Natural killer cell (primary cell): ENCODE measurements around the gene EPHB2. TPM values are rescaled to one million over a fixed set of nuclear protein-coding genes. Genes with fewer than 3 reads are reported as not detected.

ENCODE experiments used
- ATAC-seq, 3 donors: fragments of 150-1000 bp in 2 of 3; fragments of 200-7000 bp in 1 of 3; cut with Tn5 transposase; 1 replicate in 1 of 3; 2 replicates in 2 of 3; pipeline ENCODE4 v1.10.0; 2021; ENCODE audit warnings: mild to moderate bottlenecking in 2 of 3, moderate library complexity in 2 of 3
- DNase-seq, 2 donors: peaks; one replicate each; pipeline versions ENCODE4 v3.0.0 to v3.0.0-alpha.2; 2013 to 2021; ENCODE audit warnings: mixed read lengths in 1 of 2
- H3K27ac ChIP-seq: one replicate; pipeline ENCODE4 v1.5.1; 2013; ENCODE audit warnings: mild to moderate bottlenecking, low read length
- H3K27me3 ChIP-seq: one replicate; pipeline ENCODE4 v1.6.1; 2013; ENCODE audit warnings: low read length; ENCODE audit not compliant: control insufficient read depth, insufficient read depth
- H3K36me3 ChIP-seq: one replicate; pipeline ENCODE4 v1.6.1; 2013; ENCODE audit warnings: low read length; ENCODE audit not compliant: control insufficient read depth, insufficient read depth
- H3K4me1 ChIP-seq: one replicate; pipeline ENCODE4 v1.6.1; 2013; ENCODE audit warnings: low read length; ENCODE audit not compliant: control insufficient read depth, insufficient read depth
- H3K4me3 ChIP-seq: one replicate; pipeline ENCODE4 v1.5.1; 2013; ENCODE audit warnings: low read length
- H3K9me3 ChIP-seq: one replicate; pipeline ENCODE4 v1.6.1; 2013; ENCODE audit warnings: low read length; ENCODE audit not compliant: control insufficient read depth, insufficient read depth
- H3K27ac Mint-ChIP-seq, 2 donors: one replicate each; pipeline ENCODE4 v1.8.0; 2022; ENCODE audit warnings: mild to moderate bottlenecking in 2 of 2, mixed read lengths in 2 of 2, moderate library complexity in 1 of 2
- H3K27me3 Mint-ChIP-seq, 2 donors: one replicate each; pipeline ENCODE4 v1.8.0; 2022; ENCODE audit warnings: low read depth in 2 of 2, mixed read lengths in 2 of 2
- H3K36me3 Mint-ChIP-seq: one replicate; pipeline ENCODE4 v1.8.0; 2022; ENCODE audit warnings: mixed read lengths
- H3K4me1 Mint-ChIP-seq, 2 donors: one replicate each; pipeline ENCODE4 v1.8.0; 2022; ENCODE audit warnings: mixed read lengths in 2 of 2
- H3K4me3 Mint-ChIP-seq: one replicate; pipeline ENCODE4 v1.8.0; 2022; ENCODE audit warnings: mild to moderate bottlenecking, moderate library complexity, mixed read lengths
- H3K9me3 Mint-ChIP-seq, 2 donors: one replicate each; pipeline ENCODE4 v1.8.0; 2022; ENCODE audit warnings: mixed read lengths in 2 of 2
- CTCF ChIP-seq: fragments of 200-600 bp; IDR thresholded peaks from one replicate; pipeline ENCODE4 v1.8.0; 2022; ENCODE audit warnings: antibody characterized with exemption
- WGBS: methylation state at CpG from one replicate; pipeline ENCODE4 v1.1.7; 2013; ENCODE audit warnings: missing lambda C conversion rate; ENCODE audit not compliant: insufficient coverage; 5-methylcytosine and 5-hydroxymethylcytosine counted together
- intact Hi-C: fragments of 100-400 bp; cut with micrococcal nuclease; formaldehyde crosslinking; loops from one replicate; pipeline ENCODE4 v1.14.2; 2022
- total RNA-seq, 4 donors: library from RNA; stranded (reverse); fragments of 120-200 nt in 1 of 4; gene quantifications; one replicate each; pipeline versions ENCODE4 v1.2.3 to v1.2.4, GENCODE V29; 2013 to 2022

Gene EPHB2
- total RNA-seq, 3 donors from 2014 or later (not counting 1 experiment from before 2014, with no cell fraction given), result 0.14 to 0.23 TPM; not detected in 1

- Mint-ChIP-seq H3K36me3 (no peaks in the 10 kb centered on the region), H3K9me3 (no peaks in the 10 kb centered on the region), H3K27ac (no peak overlapping the region), H3K4me3 (no peak overlapping the region), H3K27me3 (peaks cover 29 to 32% of the 10 kb centered on the region in 2 donors), H3K4me1 (no peaks in the 10 kb centered on the region)
- Histone ChIP-seq H3K9me3 (no peaks in the 10 kb centered on the region), H3K4me1 (peaks cover 5% of the 10 kb centered on the region), H3K27ac (no peak overlapping the region), H3K27me3 (peaks cover 14% of the 10 kb centered on the region), H3K4me3 (no peak overlapping the region), H3K36me3 (no peaks in the 10 kb centered on the region)
- no peak for TF ChIP-seq CTCF
- DNase-seq (no peak), ATAC-seq (no peak)
- WGBS, result 88% methylated on average over 3 of the region's 3 CpGs
- intact Hi-C loops, result no loop called here
These were observed 3.8 kb downstream of the EPHB2 start for GRCh38 chr1:22714455-22714854.

- ATAC-seq, result no peak
- peaks cover 23 to 26% of the 10 kb centered on the region in 2 donors for H3K27me3 Mint-ChIP-seq
These were observed 6.6 kb downstream of the EPHB2 start for GRCh38 chr1:22717037-22717760.

GRCh38 chr1:22721122-22721873 lies 10.7 kb downstream of the EPHB2 start:
- DNase-seq, result no peak
- Mint-ChIP-seq H3K27me3 (peaks cover 7 to 16% of the 10 kb centered on the region in 2 donors), H3K36me3 (no peaks in the 10 kb centered on the region), H3K27ac (no peak overlapping the region), H3K4me3 (no peak overlapping the region), H3K9me3 (no peaks in the 10 kb centered on the region), H3K4me1 (no peaks in the 10 kb centered on the region)
- no peak overlapping the region for H3K27ac ChIP-seq
- 89% methylated on average over 10 of the region's 10 CpGs for WGBS
- no peak for TF ChIP-seq CTCF
- intact Hi-C loops, result no loop called here
- H3K9me3 ChIP-seq, result no peaks in the 10 kb centered on the region
- H3K4me3 ChIP-seq, result no peak overlapping the region
- ATAC-seq, result no peak
- H3K36me3 ChIP-seq, result no peaks in the 10 kb centered on the region
- H3K27me3 ChIP-seq, result no peaks in the 10 kb centered on the region
- H3K4me1 ChIP-seq, result no peaks in the 10 kb centered on the region

More at GRCh38 chr1:22717037-22717760, 6.6 kb downstream of the EPHB2 start:
- intact Hi-C loops, result no loop called here
- no peaks in the 10 kb centered on the region for H3K36me3 ChIP-seq
- no peaks in the 10 kb centered on the region for H3K4me1 ChIP-seq
- no peaks in the 10 kb centered on the region for H3K9me3 ChIP-seq
- no peak for DNase-seq
- Mint-ChIP-seq H3K36me3 (no peaks in the 10 kb centered on the region), H3K9me3 (no peaks in the 10 kb centered on the region), H3K4me1 (no peaks in the 10 kb centered on the region), H3K27ac (no peak overlapping the region), H3K4me3 (no peak overlapping the region)
- no peak overlapping the region for H3K27ac ChIP-seq
- peaks cover 3% of the 10 kb centered on the region for H3K27me3 ChIP-seq
- 72% methylated on average over 11 of the region's 11 CpGs for WGBS
- no peak for TF ChIP-seq CTCF
- H3K4me3 ChIP-seq, result no peak overlapping the region
